Measurements from ENCODE around the gene FSD1. TPM values are rescaled to one million over a fixed set of nuclear protein-coding genes. Genes with fewer than 3 reads are reported as not detected.

The FSD1 gene
- total and polyA plus RNA-seq, 10 donors, result 0.80 to 6.6 (median 2.2) TPM

Other genes with a start within 250 kb of the FSD1 start
- 10 to 100 TPM; 43.0 to 68.1 (median 53.7) TPM for gene ZBTB7A, start 237.7 kb upstream of the FSD1 start, total RNA-seq
- gene ZBTB7A, start 237.7 kb upstream of the FSD1 start, polyA plus RNA-seq, result 10 to 100 TPM in 1 of 3 donors, 1 to 10 TPM in 2; 4.0 to 15.2 (median 4.2) TPM
- gene MAP2K2, start 180.5 kb upstream of the FSD1 start, total RNA-seq, result 100 to 1,000 TPM in 5 of 7 donors, 10 to 100 TPM in 2; 95.3 to 131 (median 101) TPM
- 100 to 1,000 TPM; 117 to 165 (median 160) TPM for gene MAP2K2, start 180.5 kb upstream of the FSD1 start, polyA plus RNA-seq
- 1 to 10 TPM in 1 of 7 donors, under 1 TPM in 2, not detected in 4; 0.19 to 1.1 (median 0.37) TPM for gene CREB3L3, start 151.0 kb upstream of the FSD1 start, total RNA-seq
- gene CREB3L3, start 151.0 kb upstream of the FSD1 start, polyA plus RNA-seq, result under 1 TPM in 1 of 3 donors, not detected in 2; 0.07 TPM
- gene SIRT6, start 122.0 kb upstream of the FSD1 start, total RNA-seq, result 10 to 100 TPM; 15.9 to 39.8 (median 27.7) TPM
- 10 to 100 TPM; 23.1 to 37.5 (median 35.6) TPM for gene SIRT6, start 122.0 kb upstream of the FSD1 start, polyA plus RNA-seq
- 1 to 10 TPM in 3 of 7 donors, under 1 TPM in 4; 0.67 to 2.2 (median 0.97) TPM for gene ANKRD24, start 121.9 kb upstream of the FSD1 start, total RNA-seq
- 1 to 10 TPM in 1 of 3 donors, under 1 TPM in 2; 0.70 to 1.4 (median 0.80) TPM for gene ANKRD24, start 121.9 kb upstream of the FSD1 start, polyA plus RNA-seq
- 10 to 100 TPM; 16.2 to 60.6 (median 38.1) TPM for gene EBI3, start 75.1 kb upstream of the FSD1 start, total RNA-seq
- gene EBI3, start 75.1 kb upstream of the FSD1 start, polyA plus RNA-seq, result 10 to 100 TPM; 15.0 to 32.9 (median 27.5) TPM
- 10 to 100 TPM; 17.4 to 23.3 (median 21.2) TPM for gene YJU2, start 57.5 kb upstream of the FSD1 start, total RNA-seq
- gene YJU2, start 57.5 kb upstream of the FSD1 start, polyA plus RNA-seq, result 10 to 100 TPM; 27.0 to 34.0 (median 27.5) TPM
- 1 to 10 TPM in 2 of 7 donors, not detected in 5; 1.2 to 3.9 TPM for gene SHD, start 25.3 kb upstream of the FSD1 start, total RNA-seq
- under 1 TPM in 2 of 3 donors, not detected in 1; 0.05 to 0.41 TPM for gene SHD, start 25.3 kb upstream of the FSD1 start, polyA plus RNA-seq
- 1 to 10 TPM; 1.6 to 5.0 (median 3.8) TPM for gene TMIGD2, start 2.2 kb upstream of the FSD1 start, total RNA-seq
- 1 to 10 TPM; 3.1 to 6.1 (median 4.5) TPM for gene TMIGD2, start 2.2 kb upstream of the FSD1 start, polyA plus RNA-seq
- 1 to 10 TPM in 4 of 7 donors, under 1 TPM in 2, not detected in 1; 0.79 to 5.1 (median 1.6) TPM for gene STAP2, start 34.2 kb downstream of the FSD1 start, total RNA-seq
- 1 to 10 TPM; 2.1 to 2.9 (median 2.5) TPM for gene STAP2, start 34.2 kb downstream of the FSD1 start, polyA plus RNA-seq
- gene MPND, start 39.0 kb downstream of the FSD1 start, total RNA-seq, result 10 to 100 TPM in 4 of 7 donors, 1 to 10 TPM in 3; 6.4 to 24.2 (median 13.8) TPM
- 10 to 100 TPM; 17.1 to 24.0 (median 17.9) TPM for gene MPND, start 39.0 kb downstream of the FSD1 start, polyA plus RNA-seq
- gene SH3GL1, start 95.9 kb downstream of the FSD1 start, total RNA-seq, result 10 to 100 TPM; 37.2 to 77.4 (median 66.2) TPM
- 10 to 100 TPM; 26.1 to 44.0 (median 31.3) TPM for gene SH3GL1, start 95.9 kb downstream of the FSD1 start, polyA plus RNA-seq
- gene CHAF1A, start 98.0 kb downstream of the FSD1 start, total RNA-seq, result 10 to 100 TPM in 5 of 7 donors, 1 to 10 TPM in 2; 9.4 to 17.9 (median 10.6) TPM
- 1 to 10 TPM; 3.8 to 7.4 (median 5.7) TPM for gene CHAF1A, start 98.0 kb downstream of the FSD1 start, polyA plus RNA-seq
- gene UBXN6, start 153.2 kb downstream of the FSD1 start, total RNA-seq, result 100 to 1,000 TPM in 2 of 7 donors, 10 to 100 TPM in 5; 72.3 to 132 (median 89.8) TPM
- 100 to 1,000 TPM in 2 of 3 donors, 10 to 100 TPM in 1; 76.4 to 146 (median 123) TPM for gene UBXN6, start 153.2 kb downstream of the FSD1 start, polyA plus RNA-seq
- gene HDGFL2, start 167.7 kb downstream of the FSD1 start, total RNA-seq, result 10 to 100 TPM; 23.2 to 39.7 (median 29.4) TPM
- gene HDGFL2, start 167.7 kb downstream of the FSD1 start, polyA plus RNA-seq, result 100 to 1,000 TPM in 1 of 3 donors, 10 to 100 TPM in 2; 25.3 to 136 (median 26.0) TPM
- 10 to 100 TPM in 1 of 7 donors, 1 to 10 TPM in 5, under 1 TPM in 1; 0.85 to 10.2 (median 4.5) TPM for gene PLIN4, start 213.9 kb downstream of the FSD1 start, total RNA-seq
- gene PLIN4, start 213.9 kb downstream of the FSD1 start, polyA plus RNA-seq, result 1 to 10 TPM in 1 of 3 donors, under 1 TPM in 2; 0.27 to 1.2 (median 0.52) TPM
- 10 to 100 TPM in 4 of 7 donors, 1 to 10 TPM in 3; 2.4 to 18.4 (median 15.1) TPM for gene PLIN5, start 230.6 kb downstream of the FSD1 start, total RNA-seq
- 1 to 10 TPM in 2 of 3 donors, under 1 TPM in 1; 0.82 to 2.2 (median 2.1) TPM for gene PLIN5, start 230.6 kb downstream of the FSD1 start, polyA plus RNA-seq
- 10 to 100 TPM in 6 of 7 donors, 1 to 10 TPM in 1; 9.6 to 54.0 (median 15.8) TPM for gene LRG1, start 235.4 kb downstream of the FSD1 start, total RNA-seq
- gene LRG1, start 235.4 kb downstream of the FSD1 start, polyA plus RNA-seq, result 1 to 10 TPM; 1.7 to 5.6 (median 2.3) TPM

Measured in spleen (tissue), 10 donors.